H1 (cell line): ENCODE measurements around the gene MROH7. TPM values are rescaled to one million over a fixed set of nuclear protein-coding genes. Genes with fewer than 3 reads are reported as not detected.

Experiments used
- CTCF ChIA-PET: fragments of 300-600 bp; sonication (Branson Sonifier 250); formaldehyde crosslinking; loops from one replicate; lab custom pipeline; 2021; ENCODE audit not compliant: partially characterized antibody; lab: Charles Lee
- POLR2A ChIA-PET: fragments of 300-600 bp; sonication (Branson Sonifier 250); formaldehyde crosslinking; loops from one replicate; lab custom pipeline; 2021; ENCODE audit warnings: inconsistent platforms; ENCODE audit not compliant: partially characterized antibody; lab: Charles Lee
- DNase-seq, 2 experiments: peaks; one replicate each; pipeline versions ENCODE4 v3.0.0 to v3.0.0-alpha.2; 2010 to 2022; ENCODE audit warnings: low spot score in 2 of 2, low read depth in 1 of 2, mixed read lengths in 1 of 2
- FAIRE-seq: peaks from 2 replicates; lab custom pipeline; 2011; peaks lifted over from hg19 to GRCh38; lab: Jason Lieb, UNC
- H2AFZ ChIP-seq: 2 replicates; pipeline ENCODE4 v1.8.1; 2012; ENCODE audit warnings: low read length, inconsistent platforms
- H2AK5ac ChIP-seq: 2 replicates; pipeline ENCODE4 v1.6.1; 2013; ENCODE audit warnings: low read depth, low read length
- H2BK120ac ChIP-seq: replicated peaks from 2 replicates; pipeline ENCODE3; 2013; ENCODE audit warnings: low read depth, low read length, inconsistent platforms
- H2BK12ac ChIP-seq: 2 replicates; pipeline ENCODE4 v1.6.1; 2013; ENCODE audit warnings: low read depth, low read length
- H2BK15ac ChIP-seq: 2 replicates; pipeline ENCODE4 v1.6.1; 2013; ENCODE audit warnings: low read length
- H2BK20ac ChIP-seq: 2 replicates; pipeline ENCODE4 v1.6.1; 2013; ENCODE audit warnings: low read length
- H2BK5ac ChIP-seq: 2 replicates; pipeline ENCODE4 v1.6.1; 2013; ENCODE audit warnings: low read depth, low read length
- H3K14ac ChIP-seq: 2 replicates; pipeline ENCODE4 v1.6.1; 2013; ENCODE audit warnings: inconsistent platforms; ENCODE audit not compliant: insufficient read length
- H3K18ac ChIP-seq: 2 replicates; pipeline ENCODE4 v1.6.1; 2013; ENCODE audit warnings: low read length; ENCODE audit errors: extremely low read depth
- H3K23ac ChIP-seq: 2 replicates; pipeline ENCODE4 v1.6.1; 2013; ENCODE audit warnings: inconsistent platforms; ENCODE audit not compliant: insufficient read length
- H3K23me2 ChIP-seq: 2 replicates; pipeline ENCODE4 v1.6.1; 2013; ENCODE audit warnings: low read depth, low read length
- H3K27ac ChIP-seq: 2 replicates; pipeline ENCODE4 v1.6.1; 2011; ENCODE audit warnings: low read depth, low read length, inconsistent platforms
- H3K27me3 ChIP-seq, 4 experiments: replicated peaks in 1 of 4; 1 replicate in 1 of 4; 2 replicates in 3 of 4; pipeline versions ENCODE4 v1.6.1 to v1.8.1; 2011 to 2013; ENCODE audit warnings: low read length in 3 of 4, mild to moderate bottlenecking in 3 of 4, inconsistent platforms in 2 of 4, mixed read lengths in 2 of 4, moderate library complexity in 1 of 4; ENCODE audit not compliant: control insufficient read depth in 3 of 4, insufficient read depth in 3 of 4; ENCODE audit errors: extremely low read depth in 1 of 4
- H3K36me3 ChIP-seq, 4 experiments: 2 replicates each; pipeline versions ENCODE4 v1.6.1 to v1.8.1; 2011 to 2013; ENCODE audit warnings: mild to moderate bottlenecking in 4 of 4, low read length in 3 of 4, moderate library complexity in 2 of 4, control low read depth in 1 of 4, inconsistent platforms in 1 of 4; ENCODE audit not compliant: insufficient read depth in 4 of 4, control insufficient read depth in 2 of 4
- H3K4ac ChIP-seq: replicated peaks from 2 replicates; pipeline ENCODE3; 2013; ENCODE audit warnings: low read length, low read depth, mixed read lengths, inconsistent platforms; ENCODE audit not compliant: insufficient read length
- H3K4me1 ChIP-seq, 4 experiments: replicated peaks in 1 of 4; 1 replicate in 1 of 4; 2 replicates in 3 of 4; pipeline versions ENCODE4 v1.6.1 to v1.8.1; 2011 to 2013; ENCODE audit warnings: low read length in 3 of 4, inconsistent platforms in 2 of 4, mixed read lengths in 1 of 4; ENCODE audit not compliant: insufficient read depth in 4 of 4, control insufficient read depth in 3 of 4
- H3K4me2 ChIP-seq, 2 experiments: 2 replicates each; pipeline versions ENCODE4 v1.6.1 to v1.8.1; 2011 to 2013; ENCODE audit warnings: low read depth in 2 of 2, low read length in 2 of 2, control low read depth in 1 of 2, inconsistent platforms in 1 of 2, mild to moderate bottlenecking in 1 of 2; ENCODE audit not compliant: insufficient read depth in 1 of 2
- H3K4me3 ChIP-seq, 4 experiments: fragments of 200-600, 300-600 bp in 1 of 4; sonication (generic), shearing (Covaris generic), sonication (Bioruptor Twin) in 1 of 4; 2 replicates each; pipeline versions ENCODE4 v1.5.1 to v1.8.1; 2011 to 2016; ENCODE audit warnings: low read length in 4 of 4, low read depth in 3 of 4, control low read depth in 2 of 4, inconsistent platforms in 2 of 4, mild to moderate bottlenecking in 2 of 4, mixed read lengths in 1 of 4, moderate library complexity in 1 of 4; ENCODE audit not compliant: insufficient read depth in 2 of 4; ENCODE audit errors: extremely low read depth in 1 of 4
- H3K56ac ChIP-seq: replicated peaks from 2 replicates; pipeline ENCODE3; 2013; ENCODE audit warnings: low read depth, mild to moderate bottlenecking, mixed read lengths, low read length, inconsistent platforms; ENCODE audit not compliant: insufficient read length
- H3K79me1 ChIP-seq: 2 replicates; pipeline ENCODE4 v1.6.1; 2013; ENCODE audit warnings: low read depth, low read length, control low read depth
- H3K79me2 ChIP-seq, 2 experiments: 2 replicates each; pipeline versions ENCODE4 v1.6.1 to v1.8.1; 2012 to 2013; ENCODE audit warnings: low read length in 2 of 2, mild to moderate bottlenecking in 2 of 2, inconsistent platforms in 1 of 2; ENCODE audit not compliant: insufficient read depth in 2 of 2, control insufficient read depth in 1 of 2
- H3K9ac ChIP-seq, 4 experiments: replicated peaks in 1 of 4; 1 replicate in 1 of 4; 2 replicates in 3 of 4; pipeline versions ENCODE4 v1.6.1 to v1.8.1; 2011 to 2013; ENCODE audit warnings: low read depth in 3 of 4, low read length in 3 of 4, control low read depth in 2 of 4, mild to moderate bottlenecking in 2 of 4, moderate library complexity in 2 of 4, inconsistent platforms in 1 of 4; ENCODE audit errors: extremely low read depth in 1 of 4
- H3K9me3 ChIP-seq, 2 experiments: 2 replicates each; pipeline versions ENCODE4 v1.6.1 to v1.8.1; 2012 to 2013; ENCODE audit warnings: mild to moderate bottlenecking in 2 of 2, moderate library complexity in 2 of 2, control low read depth in 1 of 2, inconsistent platforms in 1 of 2, low read depth in 1 of 2, low read length in 1 of 2, mixed read lengths in 1 of 2; ENCODE audit not compliant: insufficient read depth in 2 of 2
- H4K20me1 ChIP-seq, 2 experiments: replicated peaks in 1 of 2; 2 replicates each; pipeline versions ENCODE3 to v1.8.1; 2011 to 2013; ENCODE audit warnings: inconsistent platforms in 2 of 2, low read length in 2 of 2, mild to moderate bottlenecking in 1 of 2; ENCODE audit not compliant: insufficient read depth in 2 of 2, control insufficient read depth in 1 of 2
- H4K5ac ChIP-seq: 2 replicates; pipeline ENCODE4 v1.6.1; 2013; ENCODE audit warnings: low read length, low read depth, mixed read lengths, inconsistent platforms; ENCODE audit not compliant: insufficient read length
- H4K8ac ChIP-seq: 2 replicates; pipeline ENCODE4 v1.8.0; 2013; ENCODE audit warnings: mild to moderate bottlenecking, moderate library complexity, low read length, inconsistent platforms; ENCODE audit not compliant: insufficient read depth; ENCODE audit errors: extremely low read depth
- H4K91ac ChIP-seq: replicated peaks from 2 replicates; pipeline ENCODE3; 2013; ENCODE audit warnings: low read length, mixed read lengths, inconsistent platforms; ENCODE audit not compliant: insufficient read length
- CHD2 ChIP-seq: IDR thresholded peaks from 2 replicates; pipeline ENCODE4 v1.6.1; 2012; ENCODE audit warnings: low read length, improper control_type of control experiment
- RAD21 ChIP-seq, 2 experiments: IDR thresholded peaks in 1 of 2; conservative IDR thresholded peaks in 1 of 2; 2 replicates each; pipeline ENCODE4 v1.6.1; 2011; ENCODE audit warnings: low read depth in 2 of 2, low read length in 2 of 2, improper control_type of control experiment in 1 of 2, inconsistent platforms in 1 of 2, mild to moderate bottlenecking in 1 of 2, moderate library complexity in 1 of 2
- WGBS, 2 experiments: shearing (Covaris generic) in 1 of 2; methylation state at CpG; one replicate each; pipeline versions ENCODE4 v1.1.6 to v1.1.7; 2013 to 2015; ENCODE audit warnings: low lambda C conversion rate in 2 of 2, mixed read lengths in 2 of 2, inconsistent platforms in 1 of 2, low coverage in 1 of 2, missing lambda C conversion rate in 1 of 2; ENCODE audit not compliant: insufficient replicate concordance in 2 of 2, insufficient coverage in 1 of 2, insufficient read length in 1 of 2; ENCODE audit errors: extremely low coverage in 1 of 2, missing lambda C conversion rate in 1 of 2; 5-methylcytosine and 5-hydroxymethylcytosine counted together
- polyA plus RNA-seq, 7 experiments: library from polyadenylated mRNA; depleted of rRNA in 3 of 7; stranded (reverse) in 5 of 7; unstranded in 2 of 7; fragments of >200 nt in 5 of 7; fragments of 200-250 nt in 2 of 7; gene quantifications; 1 replicate in 5 of 7; 2 replicates in 1 of 7; 4 replicates in 1 of 7; pipeline versions ENCODE4 v1.2.1 to v1.2.3, GENCODE V29; 2011 to 2013; ENCODE audit warnings: missing spikeins in 2 of 7, mixed read lengths in 2 of 7
- total RNA-seq: library from RNA; stranded (reverse); fragmentation: NEBNext Ultra II Directional; extraction: Animal tissue kit (Norgen Biotek cat#: 25700); gene quantifications from 2 replicates; pipeline ENCODE4 v1.2.1, GENCODE V29; 2021

MROH7 gene
- total and polyA plus RNA-seq, 2 of the 8 experiments (the other 6 are each of a cell fraction or from before 2014, with no cell fraction given): 0.07 to 0.20 TPM

GRCh38 chr1:54663725-54664124 is 22.1 kb downstream of the MROH7 start:
- Histone ChIP-seq H2AFZ (no peak overlapping the region), H3K18ac (no peak overlapping the region), H3K4me3 (no peak overlapping the region), H3K27ac (no peak overlapping the region), H4K91ac (no peak overlapping the region), H4K5ac (no peak overlapping the region), H2AK5ac (no peak overlapping the region), H2BK20ac (no peak overlapping the region), H3K9me3 (no peaks in the 10 kb centered on the region), H3K27me3 (no peaks in the 10 kb centered on the region), H4K20me1 (no peaks in the 10 kb centered on the region), H2BK12ac (no peak overlapping the region), H3K79me1 (no peaks in the 10 kb centered on the region), H3K4me1 (no peaks in the 10 kb centered on the region), H2BK120ac (no peak overlapping the region), H4K8ac (no peak overlapping the region), H3K4me2 (no peak overlapping the region), H3K4ac (no peak overlapping the region), H3K56ac (no peak overlapping the region), H3K23ac (no peak overlapping the region), H2BK5ac (no peak overlapping the region), H3K9ac (no peak overlapping the region), H2BK15ac (no peak overlapping the region), H3K14ac (no peak overlapping the region), H3K79me2 (no peaks in the 10 kb centered on the region), H3K36me3 (no peaks in the 10 kb centered on the region), H3K23me2 (no peaks in the 10 kb centered on the region)
- DNase-seq (no peak), FAIRE-seq (no peak)
- ChIA-PET POLR2A (no interaction called here), CTCF (interaction anchor here (0.6 to 3.3 kb wide), 8 partner anchors 11 to 193 kb away, joined by 3 to 15 read pairs (median 4); no protein-coding TSS in a partner anchor)
- TF ChIP-seq CHD2: no peak
- peak; percentile 37 to 46 for TF ChIP-seq RAD21 (IDR thresholded peaks at IDR 0.05 in 1 of 2, conservative IDR thresholded peaks at IDR 0.05 in 1 of 2; ENCODE audit: low read depth in 2 of 2, low read length in 2 of 2)
- 95% methylated on average over 4 of the region's 4 CpGs; no CpG with 5 or more reads in 1 of the 2 experiments for WGBS, 2 experiments
